DMS53 treated with DMSO at 0.1 percent for 48 hours (cell line): ENCODE data around the gene RDX.
"Not testable (repeated sequence)": the region's sequence is repeated elsewhere in the genome, so short reads cannot be mapped to it uniquely, and the experiment has no call there.

Experiments used
- DNase-seq: peaks from one replicate; lab custom pipeline; 2025; ENCODE audit not compliant: unreplicated experiment; lab: John Stamatoyannopoulos, UW

The RDX gene

DNA sequence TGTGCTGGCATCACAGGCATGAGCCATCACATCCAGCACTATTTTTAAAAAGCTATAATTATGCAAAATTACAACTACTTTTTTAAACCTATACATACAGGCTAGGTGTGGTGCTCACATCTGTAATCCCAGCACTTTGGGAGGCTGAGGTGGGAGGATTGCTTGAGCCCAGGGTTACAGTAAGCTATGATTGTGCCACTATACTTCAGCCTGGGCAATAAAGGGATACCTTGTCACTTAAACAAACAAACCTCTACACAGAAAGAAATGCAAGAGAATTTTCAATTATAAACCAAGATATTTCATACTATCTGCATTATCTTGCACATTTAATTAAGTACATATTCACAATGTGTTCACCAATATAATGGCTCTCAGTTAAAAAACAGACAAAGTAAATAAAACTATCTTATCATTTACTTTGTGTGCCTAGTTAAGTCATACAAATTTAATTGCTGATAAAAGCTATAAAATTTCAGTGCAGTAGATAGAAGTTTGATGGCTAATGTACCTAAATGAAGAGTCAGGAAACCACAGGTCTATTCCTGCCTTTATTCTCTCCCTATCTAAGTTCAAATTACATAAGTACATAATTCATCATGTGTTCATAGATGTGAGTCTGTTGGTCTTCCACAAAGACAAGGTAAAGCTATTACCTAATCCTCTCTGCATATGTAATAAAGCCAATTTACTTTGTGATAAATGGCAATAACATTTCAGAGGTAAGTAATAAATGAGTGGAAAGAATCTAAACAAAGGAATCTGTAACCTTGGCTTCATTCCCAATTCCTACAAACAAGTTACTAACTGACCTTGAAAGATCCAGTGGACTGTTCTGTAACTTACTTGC is 9.0 kb upstream of the RDX start:
- peak; percentile 84 for DNase-seq

DNA sequence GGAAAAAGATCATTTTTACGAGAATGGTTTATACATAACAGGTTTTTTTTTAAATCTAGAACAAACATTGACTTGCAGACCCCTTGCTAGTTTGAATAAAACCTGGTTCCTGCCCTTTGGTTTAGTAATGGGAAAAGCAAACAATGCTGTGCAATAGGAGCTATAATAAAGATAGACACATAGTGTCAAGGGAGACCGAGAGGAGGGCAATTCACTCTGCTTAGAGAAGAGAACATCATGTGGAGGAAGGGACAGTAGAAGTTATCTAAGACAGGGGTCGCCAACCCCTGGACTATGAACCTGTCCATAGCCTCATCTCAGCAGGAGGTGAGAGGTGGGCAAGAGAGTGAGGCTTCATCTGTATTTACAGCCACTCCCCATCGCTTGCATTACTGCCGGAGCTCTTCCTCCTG is 7.0 kb upstream of the RDX start:
- DNase-seq: no peak

DNA sequence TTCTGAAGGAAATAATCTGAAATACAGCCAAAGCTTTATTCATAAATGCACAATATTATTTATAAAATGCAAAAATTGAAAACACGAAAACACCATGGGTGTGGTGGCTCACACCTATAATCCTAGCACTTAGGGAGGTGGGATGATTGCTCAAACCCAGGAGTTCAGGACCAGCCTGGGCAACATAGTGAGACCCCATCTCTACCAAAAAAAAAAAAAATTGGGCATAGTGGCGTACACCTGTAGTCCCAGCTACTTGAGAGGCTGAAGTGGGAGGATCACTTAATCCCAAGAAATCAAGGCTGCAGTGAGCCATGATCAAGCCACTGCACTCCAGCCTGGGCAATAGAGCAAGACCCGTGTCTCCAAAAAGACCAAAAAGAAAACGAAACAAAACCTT is 5.2 kb upstream of the RDX start:
- DNase-seq: no peak

DNA sequence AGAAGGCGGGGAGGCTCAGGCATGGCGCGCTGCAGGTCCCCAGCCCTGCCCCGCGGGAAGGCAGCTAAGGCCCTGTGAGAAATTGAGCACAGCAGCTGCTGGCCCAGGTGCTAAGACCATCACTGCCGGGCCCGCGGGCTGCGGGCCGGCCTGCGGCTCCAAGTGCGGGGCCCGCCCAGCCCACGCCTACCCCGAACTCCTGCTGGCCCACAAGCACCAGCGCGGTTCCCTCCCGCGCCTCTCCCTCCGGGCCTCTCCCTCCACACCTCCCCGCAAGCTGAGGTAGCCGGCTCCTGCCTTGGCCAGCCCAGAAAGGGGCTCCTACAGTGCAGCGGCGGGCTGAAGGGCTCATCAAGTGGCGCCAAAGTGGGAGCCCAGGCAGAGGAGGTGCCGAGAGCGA is 4.6 kb upstream of the RDX start:
- no peak for DNase-seq

DNA sequence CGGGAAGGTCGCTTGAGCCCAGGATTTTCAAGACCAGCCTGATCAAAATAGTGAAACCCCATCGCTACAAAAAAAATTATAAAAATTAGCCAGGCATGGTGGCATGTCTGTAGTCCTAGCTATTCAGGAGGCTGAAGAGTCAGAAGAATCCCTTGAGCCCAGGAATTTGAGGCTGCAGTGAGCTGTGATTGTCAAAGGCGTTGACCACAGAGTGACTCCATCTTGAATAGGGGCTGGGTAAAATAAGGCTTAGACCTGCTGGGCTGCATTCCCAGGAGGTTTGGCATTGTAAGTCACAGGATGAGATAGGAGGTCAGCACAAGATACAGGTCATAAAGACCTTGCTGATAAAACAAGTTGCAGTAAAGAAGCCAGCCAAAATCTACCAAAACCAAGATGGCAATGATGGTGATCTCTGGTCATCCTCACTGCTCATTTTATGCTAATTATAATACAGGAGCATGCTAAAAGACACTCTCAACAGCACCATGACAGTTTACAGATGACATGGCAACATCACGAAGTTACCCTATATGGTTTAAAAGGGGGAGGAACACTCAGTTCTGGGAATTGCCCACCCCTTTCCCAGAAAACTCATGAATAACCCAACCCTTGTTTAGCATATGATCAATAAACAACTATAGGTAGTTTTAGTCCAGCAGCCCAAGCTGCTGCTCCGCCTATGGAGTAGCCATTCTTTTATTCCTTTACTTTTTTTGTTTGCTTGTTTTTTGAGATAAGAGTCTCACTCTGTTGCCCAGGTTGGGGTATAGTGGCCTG is 2.8 kb upstream of the RDX start:
- DNase-seq: no peak

DNA sequence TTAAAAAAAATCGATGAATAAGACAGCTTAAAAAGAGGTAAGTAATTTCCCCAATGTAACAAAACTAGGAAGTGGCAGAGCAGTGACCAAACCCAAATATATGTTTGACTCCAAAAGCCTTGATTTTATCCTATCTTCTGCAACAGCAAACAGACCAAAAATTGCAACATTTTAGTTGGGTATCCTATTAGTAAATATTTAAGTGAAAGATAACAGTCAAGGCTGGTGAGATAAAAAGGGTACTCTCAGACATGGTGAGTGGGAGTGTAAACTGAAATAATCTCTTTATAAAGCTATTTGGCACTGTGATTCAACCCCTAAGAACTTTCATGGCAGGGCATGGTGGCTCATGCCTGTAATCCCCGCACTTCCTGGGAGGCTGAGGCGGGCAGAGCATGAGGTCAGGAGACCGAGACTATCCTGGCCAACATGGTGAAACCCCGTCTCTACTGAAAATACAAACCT is 1.9 kb upstream of the RDX start:
- DNase-seq: no peak

DNA sequence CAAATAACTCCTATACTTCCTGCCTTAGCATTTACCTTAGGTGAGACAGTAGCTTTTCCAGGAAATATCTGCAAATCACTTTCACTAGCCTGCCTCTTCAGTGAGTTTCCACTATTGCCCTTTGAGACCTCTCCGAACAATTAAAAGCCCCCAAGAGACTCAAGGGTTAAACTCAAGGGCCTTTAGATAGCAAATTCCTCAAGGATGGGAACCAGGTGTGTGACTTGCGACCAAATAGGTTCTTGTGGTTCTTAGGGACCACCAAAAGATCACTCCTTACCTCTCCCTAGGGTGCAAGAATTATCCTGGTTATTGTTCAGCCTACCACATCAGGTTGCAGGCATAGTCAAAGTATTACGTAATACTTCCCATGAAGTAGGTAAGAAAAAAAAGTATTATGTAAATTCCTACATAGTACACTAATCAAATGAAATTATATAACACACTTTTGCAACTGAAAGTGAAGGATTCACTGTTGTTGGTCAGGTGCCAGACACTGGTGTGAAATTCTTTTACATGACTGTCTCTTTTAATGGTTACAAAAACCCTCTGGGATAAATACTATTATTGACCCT is 1.4 kb upstream of the RDX start:
- no peak for DNase-seq

DNA sequence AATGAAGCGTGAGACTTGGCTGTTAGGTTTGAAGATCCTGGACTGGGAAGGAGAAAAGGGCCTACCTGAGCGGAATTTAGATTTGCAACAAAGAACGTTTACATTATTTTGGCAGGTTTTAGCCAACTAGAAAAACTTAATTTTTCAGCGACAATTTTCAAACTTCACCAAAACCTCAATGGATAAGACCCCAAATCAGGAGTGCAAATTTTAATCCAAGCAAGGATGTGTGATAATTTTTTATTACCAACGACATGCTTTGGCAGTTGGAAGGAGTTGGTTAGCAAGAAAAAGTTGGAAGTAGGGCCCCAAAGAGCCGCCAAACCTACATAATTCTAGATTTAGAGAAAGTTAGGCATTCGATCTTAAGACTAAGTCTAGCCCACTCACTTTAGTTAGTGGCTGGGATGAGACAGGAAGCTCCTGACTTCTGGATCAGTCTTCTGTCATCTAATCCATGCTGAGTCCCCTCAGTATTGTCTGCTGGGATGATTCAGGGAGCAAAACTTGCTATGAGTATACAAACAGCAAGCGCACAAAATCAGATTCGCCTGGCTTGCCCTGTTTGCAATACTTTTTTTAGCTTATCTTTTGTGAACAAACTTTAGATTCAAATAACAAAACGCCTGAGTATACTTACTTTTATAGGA is 787 bp upstream of the RDX start:
- no peak for DNase-seq

DNA sequence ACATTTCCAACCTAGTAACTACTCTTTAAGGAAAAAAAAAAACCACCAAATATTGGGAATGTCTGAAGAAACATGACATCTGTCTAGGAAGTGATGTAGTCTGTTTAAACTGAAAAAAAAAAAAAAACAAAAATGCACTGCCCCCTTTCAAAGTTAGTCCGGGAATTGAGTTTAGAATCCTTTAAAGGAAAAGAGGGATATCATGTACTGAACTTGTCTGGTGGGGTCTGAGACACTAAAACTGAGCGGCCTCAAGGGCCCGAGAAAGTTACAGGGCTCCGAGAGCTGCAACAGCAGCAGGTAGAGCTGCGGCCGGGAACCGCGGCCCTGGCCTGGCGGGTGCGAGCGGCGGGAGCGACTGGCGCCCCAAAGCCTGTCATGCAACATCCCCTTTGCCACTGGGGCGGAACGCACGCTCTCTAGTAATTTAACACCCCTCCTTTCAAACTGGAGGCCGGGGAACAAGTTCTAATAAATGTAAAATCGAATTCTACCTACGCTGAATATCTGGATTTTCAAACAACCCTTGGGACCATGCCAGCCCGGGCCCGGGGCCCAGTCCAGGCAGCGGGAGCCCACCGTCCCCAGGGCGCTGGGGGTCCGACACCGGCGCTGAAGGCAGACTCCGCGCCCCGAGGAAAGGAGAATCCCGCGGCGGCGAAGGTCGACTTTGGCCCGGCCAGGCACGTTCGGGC is 736 bp downstream of the RDX start:
- DNase-seq: no peak

DNA sequence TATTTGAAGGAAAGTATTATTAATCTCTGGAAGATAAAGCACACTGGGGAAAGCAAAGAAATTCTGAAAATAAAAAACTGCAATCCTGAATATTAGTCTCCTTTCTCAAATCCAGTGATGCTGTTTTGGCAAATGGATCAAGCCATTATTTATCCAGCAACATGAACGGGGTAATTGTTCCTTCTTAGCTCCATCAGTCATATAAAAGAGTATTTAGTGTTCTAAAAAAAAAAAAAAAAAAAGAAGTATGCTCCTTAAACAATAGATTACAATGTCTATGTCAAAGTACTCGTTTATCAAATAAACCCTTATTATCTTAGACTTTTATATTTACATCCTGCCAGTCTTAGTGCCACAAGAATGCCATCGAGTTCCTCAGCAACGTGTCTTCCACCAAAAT is 1.3 kb downstream of the RDX start:
- DNase-seq: no peak

DNA sequence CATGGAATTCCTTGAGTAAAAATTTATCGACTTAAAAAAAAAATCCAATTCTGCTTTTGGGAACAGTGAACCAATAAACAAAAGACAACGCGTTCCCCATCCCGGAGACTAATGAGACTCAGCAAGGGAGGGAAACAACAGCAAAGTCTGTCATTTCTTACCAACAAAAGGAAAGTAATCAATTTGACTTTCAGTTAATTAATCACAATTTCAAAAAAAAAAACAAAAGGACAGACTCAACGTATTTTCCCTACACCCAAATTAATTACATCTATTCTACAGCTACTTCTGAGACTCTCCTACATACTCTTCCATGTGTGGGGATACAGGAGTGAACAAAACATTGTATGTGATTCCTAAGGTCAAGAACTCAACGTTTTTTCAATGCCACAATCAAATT is 1.9 kb downstream of the RDX start:
- no peak for DNase-seq

DNA sequence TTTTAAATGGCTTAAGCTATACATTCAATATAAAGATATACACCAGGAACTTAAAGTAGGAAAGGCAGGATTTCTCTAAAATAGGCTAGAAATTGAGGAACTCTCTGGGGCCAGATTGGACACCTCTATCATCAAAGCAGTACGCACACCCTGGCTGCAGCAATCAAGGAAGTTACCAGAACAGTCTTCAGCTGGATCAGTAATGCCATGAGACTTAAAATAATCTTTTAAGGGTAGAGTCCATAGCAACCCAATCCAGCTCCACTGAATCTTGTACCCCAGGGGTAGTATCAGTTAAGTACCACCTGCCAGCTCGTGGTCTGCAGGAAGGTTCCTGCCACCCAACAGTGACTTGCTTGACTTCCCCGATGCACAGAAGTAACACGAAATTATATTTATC is 3.0 kb downstream of the RDX start:
- no peak for DNase-seq

DNA sequence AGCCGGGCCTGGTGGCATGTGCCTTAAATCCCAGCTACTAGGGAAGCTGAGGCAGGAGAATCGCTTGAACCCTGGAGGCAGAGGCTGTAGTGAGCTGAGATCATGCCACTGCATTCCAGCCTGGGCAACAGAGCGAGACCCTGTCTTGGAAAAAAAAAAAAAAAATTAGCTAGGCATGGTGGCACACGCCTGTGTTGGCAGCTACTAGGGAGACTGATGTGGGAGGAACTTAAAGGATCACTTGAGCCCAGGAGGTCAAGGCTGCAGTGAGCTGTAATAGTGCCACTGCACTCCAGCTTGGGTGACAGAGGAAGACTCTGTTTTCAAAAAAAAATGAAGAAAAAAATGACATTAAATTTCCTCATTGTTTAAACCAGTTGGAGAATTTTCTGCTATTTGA is 4.3 kb downstream of the RDX start:
- DNase-seq: not testable (repeated sequence)

DNA sequence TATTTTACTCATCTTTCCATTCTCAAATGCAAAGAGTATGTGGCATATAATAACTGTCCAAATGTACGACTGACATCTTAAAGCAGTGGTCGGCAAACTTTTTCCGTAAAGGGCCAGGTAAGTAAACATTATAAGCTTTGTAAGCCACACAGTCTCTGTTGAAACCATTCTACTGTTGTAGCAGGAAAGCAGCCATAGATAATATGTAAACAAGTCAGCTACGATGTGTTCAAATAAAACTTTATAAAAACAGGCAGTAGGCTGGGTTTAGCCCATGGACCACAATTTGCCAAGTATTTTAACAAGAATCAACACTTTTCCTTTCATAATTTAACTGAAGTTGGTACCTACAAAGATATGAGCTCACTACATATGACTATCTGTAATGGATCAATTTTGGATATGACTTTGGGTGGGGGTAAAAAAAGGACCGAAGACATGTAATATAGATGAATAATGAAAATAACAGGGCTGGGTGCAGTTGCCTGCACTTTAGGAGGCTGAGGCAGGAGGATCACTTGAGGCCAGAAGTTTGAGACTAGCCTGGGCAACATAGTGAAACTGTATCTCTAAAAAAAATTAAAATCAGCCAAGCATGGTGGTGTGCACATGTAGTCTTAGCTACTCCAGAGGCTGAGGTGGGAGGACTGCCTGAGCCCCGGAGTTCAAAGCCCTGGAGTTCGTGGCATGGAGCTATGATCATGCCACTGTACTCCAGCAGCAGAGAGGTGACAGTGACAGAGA is 5.7 kb downstream of the RDX start:
- no peak for DNase-seq

DNA sequence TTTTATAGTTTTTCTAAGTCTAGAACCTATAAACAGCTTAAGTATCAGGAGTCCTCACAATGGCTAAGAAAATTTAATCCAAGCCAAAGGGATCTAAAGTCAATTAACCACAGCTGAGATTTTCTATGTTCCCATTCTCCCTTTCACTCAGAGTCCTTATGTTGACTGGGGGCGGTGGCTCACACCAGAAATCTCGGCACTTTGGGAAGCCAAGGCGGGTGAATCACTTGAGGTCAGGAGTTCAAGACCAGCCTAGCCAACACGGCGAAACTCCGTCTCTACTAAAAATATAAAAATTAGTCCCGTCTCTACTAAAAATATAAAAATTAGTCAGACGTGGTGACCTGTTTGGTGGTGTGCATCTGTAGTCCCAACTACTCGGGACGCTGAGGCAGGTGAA is 6.9 kb downstream of the RDX start:
- DNase-seq: no peak

DNA sequence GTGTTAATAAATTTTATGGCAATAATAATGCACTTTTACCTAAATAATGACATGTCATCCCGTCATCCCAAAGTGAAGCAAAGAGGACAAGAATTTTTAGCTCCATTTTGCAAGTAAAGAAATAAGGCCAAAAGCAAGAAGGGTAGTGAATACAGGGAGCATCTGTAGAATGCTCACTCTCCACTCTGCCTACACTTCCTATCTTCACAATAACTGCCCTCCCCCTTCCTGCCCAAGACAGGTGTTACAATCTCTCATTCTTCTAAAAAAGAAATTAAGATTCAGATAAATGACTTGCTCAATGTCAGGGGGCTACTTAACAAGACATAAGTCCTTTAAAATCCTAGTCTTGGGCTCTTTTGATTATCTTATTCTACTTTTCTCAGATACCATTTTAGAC is 8.9 kb downstream of the RDX start:
- DNase-seq: no peak

DNA sequence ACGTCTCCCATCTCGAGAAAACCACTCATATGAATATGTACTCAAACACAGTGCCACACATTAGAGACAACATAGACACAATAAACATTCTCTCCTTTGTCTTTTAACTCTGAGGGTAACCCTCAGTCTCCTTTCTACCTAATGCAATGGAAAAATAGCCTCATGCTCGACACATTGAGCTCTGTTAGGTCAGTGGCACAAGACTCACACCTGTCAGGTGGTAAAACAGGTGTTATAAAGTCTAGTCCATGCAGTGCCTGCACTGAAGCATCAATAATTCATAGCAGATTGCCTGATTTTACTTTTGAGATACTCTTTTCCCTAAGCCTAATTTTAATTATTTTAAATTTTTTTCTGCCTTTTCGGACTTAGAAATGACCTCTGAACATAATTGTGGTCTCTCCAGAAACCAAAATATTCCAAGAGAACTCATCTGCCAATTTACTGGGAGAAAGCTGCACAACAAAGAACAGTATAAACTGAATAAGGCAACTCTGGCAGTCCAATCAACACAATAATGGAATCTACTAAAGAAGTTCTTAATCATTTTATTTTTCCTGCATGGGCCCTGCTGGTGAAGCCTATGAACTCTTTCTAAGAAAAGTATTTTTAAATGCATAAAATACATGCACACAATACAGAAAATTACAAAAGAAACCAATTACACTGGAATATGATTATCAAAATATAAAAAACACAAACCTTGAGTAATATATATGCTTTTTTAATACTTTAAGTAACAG is 9.9 kb downstream of the RDX start:
- DNase-seq: no peak

DNA sequence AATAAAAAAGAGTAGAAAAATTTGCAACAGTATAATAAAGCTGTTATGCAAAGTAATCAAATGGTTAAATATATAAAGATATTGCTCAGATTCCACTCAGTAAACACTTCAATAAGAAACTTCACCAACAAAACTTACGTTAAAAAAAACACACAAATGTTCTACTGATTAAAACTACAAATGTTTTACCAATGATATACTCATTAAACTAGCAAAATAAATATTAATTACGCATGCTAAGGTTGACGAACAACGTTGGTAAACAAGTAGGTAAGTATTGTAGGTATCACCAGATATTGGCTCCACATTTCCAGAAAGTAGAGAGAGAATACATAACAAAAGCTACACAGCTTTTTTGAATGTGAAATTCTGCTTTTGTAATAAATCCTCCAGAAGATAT is 12.6 kb downstream of the RDX start:
- no peak for DNase-seq

DNA sequence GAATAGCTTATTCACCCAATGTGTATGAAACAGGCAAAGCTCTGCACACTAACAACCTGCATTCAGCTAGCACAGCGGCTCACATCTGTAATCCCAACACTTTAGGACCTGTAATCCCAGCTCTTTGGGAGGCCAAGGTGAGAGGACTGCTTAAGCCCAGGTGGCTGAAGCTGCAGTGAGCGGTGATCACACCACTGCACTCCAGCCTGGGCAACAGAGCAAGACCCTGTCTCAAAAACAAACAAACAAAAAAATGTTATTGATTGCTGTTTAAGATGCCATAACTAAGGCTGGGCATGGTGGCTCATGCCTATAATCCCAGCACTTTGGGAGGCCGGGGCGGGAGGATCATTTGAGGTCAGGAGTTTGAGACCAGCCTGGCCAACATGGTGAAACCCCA is 15.8 kb downstream of the RDX start:
- DNase-seq: not testable (repeated sequence)

DNA sequence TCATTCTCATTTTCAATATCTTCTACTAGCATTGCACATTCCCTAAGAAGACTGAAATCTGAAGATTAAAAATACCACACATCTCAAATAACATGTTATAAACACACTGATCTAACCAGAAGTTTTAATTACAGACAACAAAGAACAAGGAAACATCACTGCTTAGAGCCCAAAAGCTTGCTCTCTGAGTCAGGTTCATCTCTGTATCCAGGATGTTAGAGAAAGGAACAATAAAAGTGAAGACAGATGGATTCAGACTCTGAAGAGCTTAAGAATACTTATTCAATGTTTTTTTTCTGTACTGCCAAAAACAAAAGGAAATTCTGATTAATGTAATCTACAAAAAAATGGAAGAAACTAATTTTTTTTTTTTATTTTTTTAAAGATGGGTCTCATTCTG is 16.5 kb downstream of the RDX start:
- DNase-seq: no peak
